PC-3 (cell line): ENCODE results near the gene PSORS1C2. TPM values are rescaled to one million over a fixed set of nuclear protein-coding genes. Genes with fewer than 3 reads are reported as not detected.

Source experiments
- ATAC-seq: fragments of 200-7000 bp; cut with Tn5 transposase; 2 replicates; pipeline ENCODE4 v1.9.1; 2020; ENCODE audit warnings: mild to moderate bottlenecking, moderate library complexity
- BruUV-seq: library from RNA; stranded (reverse); fragments of 400-500 nt; replicated peaks from 2 replicates; lab custom pipeline; 2021; lab: Mats Ljungman, UMichigan
- CTCF ChIA-PET: fragments of 300-600 bp; sonication (Branson Sonifier 250); formaldehyde crosslinking; loops from one replicate; lab custom pipeline; 2022; ENCODE audit warnings: antibody characterized with exemption; lab: Charles Lee
- POLR2A ChIA-PET: fragments of 300-600 bp; sonication (Branson Sonifier 250); formaldehyde crosslinking; loops from one replicate; lab custom pipeline; 2022; ENCODE audit warnings: antibody characterized with exemption; ENCODE audit not compliant: unreplicated experiment; lab: Charles Lee
- DNase-seq: peaks from one replicate; pipeline ENCODE4 v3.0.0-alpha.2; 2015
- H2AFZ ChIP-seq: fragments of 300-600 bp; sonication (generic); 2 replicates; pipeline ENCODE4 v1.6.0; 2016; ENCODE audit warnings: antibody characterized with exemption, low read length
- H3F3A ChIP-seq: fragments of 300-600 bp; sonication (generic); one replicate; pipeline ENCODE4 v1.6.0; 2017; ENCODE audit warnings: antibody characterized with exemption, low read length, control low read depth, mild to moderate bottlenecking; ENCODE audit not compliant: unreplicated experiment
- H3K27ac ChIP-seq: fragments of 300-600 bp; sonication (generic); 2 replicates; pipeline ENCODE4 v1.5.1; 2016; ENCODE audit warnings: mild to moderate bottlenecking, low read length
- H3K27me3 ChIP-seq: fragments of 300-600 bp; sonication (generic); 2 replicates; pipeline ENCODE4 v1.6.1; 2016; ENCODE audit warnings: low read length, mixed read lengths
- H3K36me3 ChIP-seq: fragments of 300-600 bp; sonication (generic); 2 replicates; pipeline ENCODE4 v1.6.1; 2016; ENCODE audit warnings: low read depth, mixed run types, low read length, mixed read lengths
- H3K4me1 ChIP-seq: fragments of 300-600 bp; sonication (generic); 2 replicates; pipeline ENCODE4 v1.5.1; 2016; ENCODE audit warnings: low read length; ENCODE audit not compliant: insufficient read depth
- H3K4me2 ChIP-seq: fragments of 300-600 bp; sonication (generic); 2 replicates; pipeline ENCODE4 v1.6.0; 2016; ENCODE audit warnings: low read length
- H3K4me3 ChIP-seq: fragments of 300-600 bp; sonication (generic); 2 replicates; pipeline ENCODE4 v1.5.1; 2016; ENCODE audit warnings: mild to moderate bottlenecking, low read length, mixed read lengths
- H3K79me2 ChIP-seq: fragments of 300-600 bp; sonication (generic); 2 replicates; pipeline ENCODE4 v1.6.1; 2017; ENCODE audit warnings: low read length, mixed read lengths
- H3K9ac ChIP-seq: fragments of 300-600 bp; sonication (generic); 2 replicates; pipeline ENCODE4 v1.6.0; 2016; ENCODE audit warnings: mild to moderate bottlenecking, low read length
- H3K9me2 ChIP-seq: fragments of 300-600 bp; sonication (generic); replicated peaks from 2 replicates; pipeline ENCODE4 v1.6.1; 2016; ENCODE audit warnings: mixed run types, low read length, mixed read lengths
- H3K9me3 ChIP-seq: fragments of 300-600 bp; sonication (generic); 2 replicates; pipeline ENCODE4 v1.6.1; 2016; ENCODE audit warnings: low read length, mixed read lengths
- H4K20me1 ChIP-seq: fragments of 300-600 bp; sonication (generic); 2 replicates; pipeline ENCODE4 v1.6.1; 2016; ENCODE audit warnings: low read length, mixed read lengths
- EZH2 ChIP-seq: fragments of 300-600 bp; sonication (generic); IDR thresholded peaks from one replicate; pipeline ENCODE4 v1.6.1; 2017; ENCODE audit warnings: antibody characterized with exemption, mild to moderate bottlenecking, low read length; ENCODE audit not compliant: unreplicated experiment
- EZH2phosphoT487 ChIP-seq: fragments of 300-600 bp; sonication (generic); IDR thresholded peaks from 2 replicates; pipeline ENCODE4 v1.6.1; 2018; ENCODE audit warnings: mild to moderate bottlenecking, antibody characterized with exemption, low read length, borderline replicate concordance
- intact Hi-C: fragments of 100-400 bp; cut with micrococcal nuclease; formaldehyde crosslinking; loops from 2 replicates; pipeline ENCODE4 v1.9.0; 2023
- total RNA-seq: library from RNA; depleted of rRNA; stranded (reverse); fragments of >200 nt; gene quantifications from 2 replicates; pipeline ENCODE4 v1.2.3, GENCODE V29; 2014
- TF ChIP-seq, protein P1 (sequence below): fragments of 300-600 bp; sonication (generic); conservative IDR thresholded peaks from 2 replicates; pipeline ENCODE4 v1.5.1; 2017; ENCODE audit warnings: antibody characterized with exemption, low read depth, mild to moderate bottlenecking, low read length

Gene PSORS1C2
- total RNA-seq, 1 experiment from 2014 or later: not detected

DNA sequence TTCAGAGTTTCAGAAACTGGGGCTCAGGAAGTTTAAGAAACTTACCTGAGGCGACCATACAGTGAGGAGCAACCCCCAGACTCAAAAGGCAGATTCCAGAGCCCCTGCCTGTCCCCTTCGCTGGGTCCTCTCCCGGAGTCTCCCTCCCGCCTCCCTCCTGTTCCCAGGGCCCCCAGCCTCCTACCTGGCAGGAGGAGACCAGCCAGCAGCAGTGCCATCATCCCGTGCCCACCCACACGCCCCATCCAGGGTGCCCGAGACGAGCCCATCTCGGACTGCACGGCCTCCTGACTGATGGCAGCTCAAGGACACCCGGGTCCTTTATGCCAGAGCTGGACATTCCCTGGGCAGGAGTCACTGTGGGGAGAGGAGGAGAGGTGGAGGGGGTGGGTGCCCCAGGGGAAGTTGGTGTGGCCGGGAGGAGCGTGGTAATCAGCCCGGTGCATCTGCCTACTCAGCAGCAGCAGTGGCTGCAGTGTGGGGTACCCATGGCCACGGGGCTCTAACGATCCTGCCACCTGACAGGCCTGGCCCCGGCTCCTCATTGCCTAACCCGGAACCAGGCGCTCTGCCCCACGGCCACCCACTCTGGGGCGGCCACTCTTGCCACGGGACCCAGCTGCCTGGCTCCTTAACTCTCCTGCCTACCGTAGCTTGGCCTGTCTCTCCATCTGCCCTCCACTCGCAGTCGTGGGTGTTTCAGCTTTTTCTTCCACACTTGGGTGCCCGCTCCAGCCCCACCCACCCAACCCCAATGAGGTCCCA is 18.5 kb downstream of the PSORS1C2 start, which contains the start of gene CDSN:
Gene CDSN, minus strand, starts transcription at position 296 of the 765 bp plus-strand sequence. Its CDS starts 27 bp downstream, at position 269.
- Histone ChIP-seq H4K20me1 (no peaks in the 10 kb centered on the region), H3K27me3 (no peaks in the 10 kb centered on the region), H3K9ac (no peak within 1 kb of the TSS), H3K9me2 (no peaks in the 10 kb centered on the region), H3K4me1 (peaks cover 22% of the 10 kb centered on the region), H3F3A (no peaks in the 10 kb centered on the region), H3K36me3 (no peaks in the 10 kb centered on the region), H2AFZ (no peak within 1 kb of the TSS), H3K4me3 (no peak within 1 kb of the TSS), H3K4me2 (no peak within 1 kb of the TSS), H3K79me2 (peaks cover 22% of the 10 kb centered on the region), H3K9me3 (no peaks in the 10 kb centered on the region), H3K27ac (no peak within 1 kb of the TSS)
- no peak for ATAC-seq
- intact Hi-C loops: no loop called here
- POLR2A ChIA-PET: no interaction called here
- no TSS peak for BruUV-seq
- CTCF ChIA-PET: no interaction called here
- TF ChIP-seq, protein P1, sequence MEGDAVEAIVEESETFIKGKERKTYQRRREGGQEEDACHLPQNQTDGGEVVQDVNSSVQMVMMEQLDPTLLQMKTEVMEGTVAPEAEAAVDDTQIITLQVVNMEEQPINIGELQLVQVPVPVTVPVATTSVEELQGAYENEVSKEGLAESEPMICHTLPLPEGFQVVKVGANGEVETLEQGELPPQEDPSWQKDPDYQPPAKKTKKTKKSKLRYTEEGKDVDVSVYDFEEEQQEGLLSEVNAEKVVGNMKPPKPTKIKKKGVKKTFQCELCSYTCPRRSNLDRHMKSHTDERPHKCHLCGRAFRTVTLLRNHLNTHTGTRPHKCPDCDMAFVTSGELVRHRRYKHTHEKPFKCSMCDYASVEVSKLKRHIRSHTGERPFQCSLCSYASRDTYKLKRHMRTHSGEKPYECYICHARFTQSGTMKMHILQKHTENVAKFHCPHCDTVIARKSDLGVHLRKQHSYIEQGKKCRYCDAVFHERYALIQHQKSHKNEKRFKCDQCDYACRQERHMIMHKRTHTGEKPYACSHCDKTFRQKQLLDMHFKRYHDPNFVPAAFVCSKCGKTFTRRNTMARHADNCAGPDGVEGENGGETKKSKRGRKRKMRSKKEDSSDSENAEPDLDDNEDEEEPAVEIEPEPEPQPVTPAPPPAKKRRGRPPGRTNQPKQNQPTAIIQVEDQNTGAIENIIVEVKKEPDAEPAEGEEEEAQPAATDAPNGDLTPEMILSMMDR: no peak
- TF ChIP-seq EZH2 (no peak), EZH2phosphoT487 (no peak)
- DNase-seq: no peak

DNA sequence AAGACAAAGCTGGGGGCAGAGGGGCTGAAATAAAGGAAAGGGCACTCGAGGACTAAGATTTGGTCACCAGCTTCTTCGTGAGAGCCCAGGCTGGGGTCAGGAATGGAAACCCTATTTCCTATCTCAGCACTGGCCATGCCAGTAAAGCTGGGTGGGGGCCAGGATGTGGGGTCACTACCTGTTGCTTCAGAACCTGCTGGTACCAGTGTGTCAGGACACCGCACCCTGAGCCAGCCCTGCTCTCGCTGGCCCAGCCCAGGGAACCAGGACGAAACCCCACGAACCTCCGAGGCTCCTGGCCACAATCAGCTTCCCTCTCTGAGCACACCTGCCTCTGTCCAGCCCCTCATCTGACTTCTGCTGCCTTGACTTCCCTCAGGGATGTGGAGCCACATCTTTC is 20.7 kb downstream of the PSORS1C2 start:
- TF ChIP-seq, protein P1: no peak
- TF ChIP-seq EZH2 (no peak), EZH2phosphoT487 (no peak)
- Histone ChIP-seq H2AFZ (no peak overlapping the region), H3K36me3 (no peaks in the 10 kb centered on the region), H3K79me2 (peaks cover 26% of the 10 kb centered on the region), H4K20me1 (no peaks in the 10 kb centered on the region), H3K9ac (no peak overlapping the region), H3K27ac (no peak overlapping the region), H3K27me3 (no peaks in the 10 kb centered on the region), H3K9me2 (no peaks in the 10 kb centered on the region), H3F3A (no peaks in the 10 kb centered on the region), H3K4me1 (peaks cover 28% of the 10 kb centered on the region), H3K4me2 (no peak overlapping the region), H3K9me3 (no peaks in the 10 kb centered on the region), H3K4me3 (no peak overlapping the region)
- BruUV-seq: no TSS peak
- ChIA-PET POLR2A (no interaction called here), CTCF (no interaction called here)
- DNase-seq (no peak), ATAC-seq (no peak)
- intact Hi-C loops: no loop called here
